Caco-2 (cell line): ENCODE measurements around the gene KCNH5. TPM values are rescaled to one million over a fixed set of nuclear protein-coding genes. Genes with fewer than 3 reads are reported as not detected.

Experiments
- BruUV-seq: library from RNA; stranded (reverse); fragments of 400-500 nt; replicated peaks from 2 replicates; lab custom pipeline; 2021; lab: Mats Ljungman, UMichigan
- CTCF ChIA-PET: fragments of 300-600 bp; sonication (Branson Sonifier 250); formaldehyde crosslinking; loops from one replicate; lab custom pipeline; 2022; ENCODE audit warnings: antibody characterized with exemption; lab: Charles Lee
- POLR2A ChIA-PET: fragments of 300-600 bp; sonication (Branson Sonifier 250); formaldehyde crosslinking; loops from one replicate; lab custom pipeline; 2022; ENCODE audit warnings: antibody characterized with exemption; lab: Charles Lee
- DNase-seq, 2 experiments: peaks; one replicate each; pipeline versions ENCODE4 v3.0.0 to v3.0.0-alpha.2; 2020 to 2022
- H3K27me3 ChIP-seq: replicated peaks from 2 replicates; pipeline ENCODE4 v1.6.0; 2011; ENCODE audit warnings: low read length; ENCODE audit not compliant: control insufficient read depth, insufficient read depth
- H3K36me3 ChIP-seq: 2 replicates; pipeline ENCODE4 v1.5.1; 2011; ENCODE audit warnings: low read length; ENCODE audit not compliant: control insufficient read depth, insufficient read depth
- H3K4me1 ChIP-seq: fragments of 250-450 bp; sonication (Bioruptor Pico); 2 replicates; pipeline ENCODE4 v1.5.1; 2020; ENCODE audit warnings: mild to moderate bottlenecking
- H3K4me3 ChIP-seq: 2 replicates; pipeline ENCODE4 v1.5.1; 2011; ENCODE audit warnings: low read depth, mild to moderate bottlenecking, control low read depth, low read length
- H3K9me3 ChIP-seq: fragments of 250-450 bp; sonication (Bioruptor Pico); 2 replicates; pipeline ENCODE4 v1.5.1; 2020; ENCODE audit warnings: mild to moderate bottlenecking, moderate library complexity
- H3K27ac Mint-ChIP-seq: one replicate; pipeline ENCODE4 v1.8.0; 2022; ENCODE audit warnings: mixed read lengths; ENCODE audit not compliant: unreplicated experiment
- H3K27me3 Mint-ChIP-seq: one replicate; pipeline ENCODE4 v1.8.0; 2022; ENCODE audit warnings: mixed read lengths; ENCODE audit not compliant: insufficient read depth, unreplicated experiment
- H3K36me3 Mint-ChIP-seq: one replicate; pipeline ENCODE4 v1.8.0; 2022; ENCODE audit warnings: mild to moderate bottlenecking, mixed read lengths; ENCODE audit not compliant: insufficient read depth, unreplicated experiment
- H3K4me1 Mint-ChIP-seq: one replicate; pipeline ENCODE4 v1.8.0; 2022; ENCODE audit warnings: low read depth, mixed read lengths; ENCODE audit not compliant: unreplicated experiment
- H3K4me3 Mint-ChIP-seq: one replicate; pipeline ENCODE4 v1.8.0; 2022; ENCODE audit warnings: mild to moderate bottlenecking, moderate library complexity, mixed read lengths; ENCODE audit not compliant: unreplicated experiment
- H3K9me3 Mint-ChIP-seq: one replicate; pipeline ENCODE4 v1.8.0; 2022; ENCODE audit warnings: mixed read lengths; ENCODE audit not compliant: unreplicated experiment
- intact Hi-C: fragments of 100-400 bp; cut with micrococcal nuclease; formaldehyde crosslinking; loops from one replicate; pipeline ENCODE4 v1.10.0; 2022; ENCODE audit not compliant: unreplicated experiment
- total RNA-seq: library from RNA; stranded (reverse); gene quantifications from 2 replicates; pipeline ENCODE4 v1.2.3, GENCODE V29; 2022
- TF ChIP-seq, protein P1 (sequence below), 2 experiments: fragments of 200-600 bp in 1 of 2; IDR thresholded peaks; 1 replicate in 1 of 2; 2 replicates in 1 of 2; pipeline versions ENCODE4 v1.5.1 to v1.8.0; 2011 to 2022; ENCODE audit warnings: antibody characterized with exemption in 1 of 2, control low read depth in 1 of 2, inconsistent platforms in 1 of 2, low read depth in 1 of 2, low read length in 1 of 2, mild to moderate bottlenecking in 1 of 2, moderate library complexity in 1 of 2; ENCODE audit not compliant: insufficient read depth in 1 of 2, severe bottlenecking in 1 of 2, unreplicated experiment in 1 of 2

Gene KCNH5
- total RNA-seq, 1 experiment from 2014 or later: not detected

DNA sequence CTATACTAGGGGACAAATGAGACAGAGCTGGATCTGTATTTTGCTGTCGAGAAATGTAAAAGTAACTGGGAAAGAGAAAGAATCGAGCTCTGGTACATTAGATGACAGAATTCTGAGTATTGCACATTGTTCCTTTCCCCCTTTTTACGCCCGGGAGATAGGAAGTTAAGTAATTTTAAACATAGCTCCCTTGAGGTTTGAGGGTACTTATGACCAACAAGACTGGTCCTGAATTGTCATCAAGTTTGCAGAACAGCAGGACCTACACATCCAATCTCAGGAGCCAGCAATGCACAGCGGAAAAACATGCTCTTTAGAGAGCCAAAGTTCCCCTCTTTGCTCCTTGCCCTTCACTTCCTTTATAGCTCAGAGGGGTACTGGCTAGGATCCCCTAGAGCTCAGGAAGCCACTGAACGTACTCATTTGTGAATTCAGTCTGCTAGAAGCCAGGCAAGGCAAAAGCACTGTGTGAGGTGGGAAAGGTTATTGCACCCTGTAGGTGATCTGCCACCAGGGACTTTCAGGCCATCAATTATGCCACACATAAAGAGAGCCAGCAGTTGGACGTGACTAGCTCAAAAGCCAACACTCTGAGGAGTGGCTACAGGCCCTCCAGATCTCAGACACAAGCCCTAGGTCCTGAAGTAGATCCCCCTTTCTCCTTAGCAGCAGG lies 333.8 kb downstream of the KCNH5 start:
- Mint-ChIP-seq H3K27ac (no peak overlapping the region), H3K4me1 (no peaks in the 10 kb centered on the region), H3K9me3 (peaks cover 10% of the 10 kb centered on the region), H3K4me3 (no peak overlapping the region), H3K27me3 (no peaks in the 10 kb centered on the region), H3K36me3 (no peaks in the 10 kb centered on the region)
- Histone ChIP-seq H3K9me3 (0 out of 2 replicates have a peak, but pooled peaks cover 4% of the 10 kb centered on the region), H3K36me3 (no peaks in the 10 kb centered on the region), H3K4me1 (peaks cover 12% of the 10 kb centered on the region), H3K27me3 (no peaks in the 10 kb centered on the region), H3K4me3 (no peak overlapping the region)
- ChIA-PET POLR2A (no interaction called here), CTCF (no interaction called here)
- TF ChIP-seq, protein P1, sequence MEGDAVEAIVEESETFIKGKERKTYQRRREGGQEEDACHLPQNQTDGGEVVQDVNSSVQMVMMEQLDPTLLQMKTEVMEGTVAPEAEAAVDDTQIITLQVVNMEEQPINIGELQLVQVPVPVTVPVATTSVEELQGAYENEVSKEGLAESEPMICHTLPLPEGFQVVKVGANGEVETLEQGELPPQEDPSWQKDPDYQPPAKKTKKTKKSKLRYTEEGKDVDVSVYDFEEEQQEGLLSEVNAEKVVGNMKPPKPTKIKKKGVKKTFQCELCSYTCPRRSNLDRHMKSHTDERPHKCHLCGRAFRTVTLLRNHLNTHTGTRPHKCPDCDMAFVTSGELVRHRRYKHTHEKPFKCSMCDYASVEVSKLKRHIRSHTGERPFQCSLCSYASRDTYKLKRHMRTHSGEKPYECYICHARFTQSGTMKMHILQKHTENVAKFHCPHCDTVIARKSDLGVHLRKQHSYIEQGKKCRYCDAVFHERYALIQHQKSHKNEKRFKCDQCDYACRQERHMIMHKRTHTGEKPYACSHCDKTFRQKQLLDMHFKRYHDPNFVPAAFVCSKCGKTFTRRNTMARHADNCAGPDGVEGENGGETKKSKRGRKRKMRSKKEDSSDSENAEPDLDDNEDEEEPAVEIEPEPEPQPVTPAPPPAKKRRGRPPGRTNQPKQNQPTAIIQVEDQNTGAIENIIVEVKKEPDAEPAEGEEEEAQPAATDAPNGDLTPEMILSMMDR (IDR thresholded peaks at IDR 0.05; ENCODE audit: insufficient read depth in 1 of 2, low read depth in 1 of 2, low read length in 1 of 2, severe bottlenecking in 1 of 2, unreplicated experiment in 1 of 2): no peak
- BruUV-seq: no TSS peak
- intact Hi-C loops: no loop called here
- DNase-seq: no peak

DNA sequence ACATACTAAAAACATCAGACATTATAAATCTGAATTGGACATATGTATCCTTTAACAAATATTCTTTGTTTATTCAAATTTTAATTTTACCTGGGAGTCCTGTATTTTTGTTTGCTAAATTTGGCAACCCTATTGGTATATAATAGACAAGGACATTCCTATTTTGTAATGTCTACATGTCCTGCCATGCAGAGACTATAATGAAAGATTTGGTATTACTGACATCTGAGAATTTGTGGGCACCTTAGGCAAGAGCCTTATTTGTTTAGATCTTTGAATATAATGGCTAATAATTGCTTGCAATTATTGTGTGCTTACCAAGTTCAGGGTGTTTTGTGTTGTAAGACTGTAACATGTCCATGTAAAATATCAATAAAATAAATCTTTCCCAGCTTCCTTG lies 334.4 kb downstream of the KCNH5 start:
- H3K36me3 ChIP-seq: no peaks in the 10 kb centered on the region
- POLR2A ChIA-PET: no interaction called here
- H3K36me3 Mint-ChIP-seq: no peaks in the 10 kb centered on the region

DNA sequence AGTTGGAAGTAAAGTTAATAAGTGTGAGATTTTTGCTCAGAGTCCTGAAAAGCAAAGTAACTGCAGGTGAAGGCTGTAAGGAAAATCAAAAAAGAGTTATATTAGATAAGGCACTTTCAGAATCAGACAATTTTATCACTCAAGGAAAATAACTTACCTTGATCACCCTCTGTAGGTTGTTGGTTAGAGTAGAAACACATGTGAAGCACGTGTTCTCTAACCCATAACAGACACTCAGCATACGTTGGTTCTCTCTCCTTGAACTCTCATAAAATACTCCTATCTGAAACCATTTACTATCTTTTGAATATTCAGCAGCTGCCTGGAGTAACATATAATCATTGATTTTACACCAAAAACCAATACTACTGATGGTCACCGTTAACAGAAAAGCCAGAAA lies 335.5 kb downstream of the KCNH5 start:
- no peak for DNase-seq
- Mint-ChIP-seq H3K27me3 (no peaks in the 10 kb centered on the region), H3K4me1 (peaks cover 7% of the 10 kb centered on the region), H3K9me3 (peaks cover 10% of the 10 kb centered on the region), H3K36me3 (no peaks in the 10 kb centered on the region), H3K27ac (no peak overlapping the region), H3K4me3 (no peak overlapping the region)
- Histone ChIP-seq H3K27me3 (no peaks in the 10 kb centered on the region), H3K9me3 (0 out of 2 replicates have a peak, but pooled peaks cover 3% of the 10 kb centered on the region), H3K4me3 (no peak overlapping the region), H3K36me3 (no peaks in the 10 kb centered on the region), H3K4me1 (peaks cover 12% of the 10 kb centered on the region)
- intact Hi-C loops: no loop called here
- TF ChIP-seq, protein P1 (IDR thresholded peaks at IDR 0.05; ENCODE audit: insufficient read depth in 1 of 2, low read depth in 1 of 2, low read length in 1 of 2, severe bottlenecking in 1 of 2, unreplicated experiment in 1 of 2): no peak
- ChIA-PET CTCF (no interaction called here), POLR2A (no interaction called here)
- no TSS peak for BruUV-seq

More for the DNA sequence above, 334.4 kb downstream of the KCNH5 start:
- peaks cover 12% of the 10 kb centered on the region for H3K4me1 ChIP-seq
- DNase-seq: no peak
- intact Hi-C loops: no loop called here
- Mint-ChIP-seq H3K4me3 (no peak overlapping the region), H3K9me3 (peaks cover 10% of the 10 kb centered on the region), H3K27ac (no peak overlapping the region), H3K4me1 (peaks cover 3% of the 10 kb centered on the region), H3K27me3 (no peaks in the 10 kb centered on the region)
- CTCF ChIA-PET: no interaction called here
- H3K27me3 ChIP-seq: no peaks in the 10 kb centered on the region
- TF ChIP-seq, protein P1 (IDR thresholded peaks at IDR 0.05; ENCODE audit: insufficient read depth in 1 of 2, low read depth in 1 of 2, low read length in 1 of 2, severe bottlenecking in 1 of 2, unreplicated experiment in 1 of 2): no peak
- BruUV-seq: no TSS peak
- 0 out of 2 replicates have a peak, but pooled peaks cover 3% of the 10 kb centered on the region for H3K9me3 ChIP-seq
- H3K4me3 ChIP-seq: no peak overlapping the region
